ENCODE results near the gene PDE9A. TPM values are rescaled to one million over a fixed set of nuclear protein-coding genes. Genes with fewer than 3 reads are reported as not detected.
"Not testable (repeated sequence)": the region's sequence is repeated elsewhere in the genome, so short reads cannot be mapped to it uniquely, and the experiment has no call there.

The PDE9A gene
- total and polyA plus RNA-seq, 2 experiments from 2014 or later = 26.5 to 31.1 TPM

- Histone ChIP-seq H3F3A (replicated peaks; ENCODE audit: low read depth) (no peaks in the 10 kb centered on the region), H3K4me1 (ENCODE audit: insufficient read depth) (no peaks in the 10 kb centered on the region), H4K20me1 (replicated peaks; ENCODE audit: insufficient read depth) (0 out of 2 replicates have a peak, but pooled peaks cover 3% of the 10 kb centered on the region), H3K4me2 (no peak overlapping the region), H3K27ac (ENCODE audit: low read depth) (no peak overlapping the region), H3K79me2 (replicated peaks; ENCODE audit: insufficient read depth) (no peaks in the 10 kb centered on the region), H3K36me3 (ENCODE audit: insufficient read depth) (no peaks in the 10 kb centered on the region), H2AFZ (no peak overlapping the region), H3K27me3 (ENCODE audit: insufficient read depth) (no peaks in the 10 kb centered on the region), H3K4me3 (no peak overlapping the region), H3K9me2 (ENCODE audit: insufficient read depth) (no peaks in the 10 kb centered on the region)
- Mint-ChIP-seq H3K36me3 (ENCODE audit: low read depth) (no peaks in the 10 kb centered on the region), H3K27ac (no peak overlapping the region), H3K4me1 (no peaks in the 10 kb centered on the region), H3K9me3 (no peaks in the 10 kb centered on the region), H3K4me3 (no peak overlapping the region), H3K27me3 (ENCODE audit: insufficient read depth, low read depth, poor library complexity) (peaks cover 4% of the 10 kb centered on the region)
- DNase-seq (ENCODE audit: low spot score) (no peak), ATAC-seq (no peak)
- TF ChIP-seq STAT1 (IDR thresholded peaks at IDR 0.05; ENCODE audit: unreplicated experiment) (no peak), ZNF114 (CRISPR knock-in tag; IDR thresholded peaks at IDR 0.05) (no peak), REST (IDR thresholded peaks at IDR 0.05; ENCODE audit: unreplicated experiment) (no peak), NANOG (IDR thresholded peaks at IDR 0.05; ENCODE audit: borderline replicate concordance) (no peak), EZH2 (IDR thresholded peaks at IDR 0.05; ENCODE audit: low read depth, unreplicated experiment) (no peak), POLR2AphosphoS5 (IDR thresholded peaks at IDR 0.05; ENCODE audit: low read depth) (no peak)
These were observed 62.7 kb downstream of the PDE9A start for GRCh38 chr21:42716074-42716473.

- not testable (repeated sequence) for H3K36me3 Mint-ChIP-seq (ENCODE audit: low read depth); H3K27me3 ChIP-seq (ENCODE audit: insufficient read depth); H3K9me2 ChIP-seq (ENCODE audit: insufficient read depth); H2AFZ ChIP-seq; H3K36me3 ChIP-seq (ENCODE audit: insufficient read depth); H3K4me3 ChIP-seq; H3K79me2 ChIP-seq (replicated peaks; ENCODE audit: insufficient read depth); H4K20me1 ChIP-seq (replicated peaks; ENCODE audit: insufficient read depth); H3K27ac ChIP-seq (ENCODE audit: low read depth); H3K4me2 ChIP-seq; H3K27me3 Mint-ChIP-seq (ENCODE audit: insufficient read depth, low read depth, poor library complexity); H3K4me1 ChIP-seq (ENCODE audit: insufficient read depth); H3K9me3 Mint-ChIP-seq; H3K27ac Mint-ChIP-seq; H3F3A ChIP-seq (replicated peaks; ENCODE audit: low read depth); H3K4me3 Mint-ChIP-seq
- ATAC-seq (peak; percentile 68), DNase-seq (ENCODE audit: low spot score) (peak; percentile 46)
- peaks cover 16% of the 10 kb centered on the region for H3K4me1 Mint-ChIP-seq
These were observed 67.1 kb downstream of the PDE9A start for GRCh38 chr21:42720484-42720883.

GRCh38 chr21:42721341-42721824 lies 68.0 kb downstream of the PDE9A start:
- DNase-seq (ENCODE audit: low spot score) (no peak), ATAC-seq (no peak)
- H3K79me2 ChIP-seq (replicated peaks; ENCODE audit: insufficient read depth) = no peaks in the 10 kb centered on the region
- H2AFZ ChIP-seq = no peak overlapping the region
- no peaks in the 10 kb centered on the region for H3F3A ChIP-seq (replicated peaks; ENCODE audit: low read depth)
- no peaks in the 10 kb centered on the region for H3K9me2 ChIP-seq (ENCODE audit: insufficient read depth)
- H3K27me3 ChIP-seq (ENCODE audit: insufficient read depth) = no peaks in the 10 kb centered on the region
- peaks cover 4% of the 10 kb centered on the region for H3K27me3 Mint-ChIP-seq (ENCODE audit: insufficient read depth, low read depth, poor library complexity)
- no peaks in the 10 kb centered on the region for H3K36me3 Mint-ChIP-seq (ENCODE audit: low read depth)
- H3K4me3 ChIP-seq = no peak overlapping the region
- H4K20me1 ChIP-seq (replicated peaks; ENCODE audit: insufficient read depth) = 0 out of 2 replicates have a peak, but pooled peaks cover 3% of the 10 kb centered on the region
- H3K4me1 ChIP-seq (ENCODE audit: insufficient read depth) = no peaks in the 10 kb centered on the region
- H3K36me3 ChIP-seq (ENCODE audit: insufficient read depth) = no peaks in the 10 kb centered on the region
- H3K27ac Mint-ChIP-seq = no peak overlapping the region
- no peak overlapping the region for H3K27ac ChIP-seq (ENCODE audit: low read depth)
- no peaks in the 10 kb centered on the region for H3K9me3 Mint-ChIP-seq
- H3K4me1 Mint-ChIP-seq = peaks cover 16% of the 10 kb centered on the region
- no peak overlapping the region for H3K4me2 ChIP-seq
- H3K4me3 Mint-ChIP-seq = no peak overlapping the region
- no peak for TF ChIP-seq EZH2 (IDR thresholded peaks at IDR 0.05; ENCODE audit: low read depth, unreplicated experiment)
- no peak for TF ChIP-seq ZNF114 (CRISPR knock-in tag; IDR thresholded peaks at IDR 0.05)
- no peak for TF ChIP-seq ETS1 (IDR thresholded peaks at IDR 0.05)
- no peak for TF ChIP-seq STAT1 (IDR thresholded peaks at IDR 0.05; ENCODE audit: unreplicated experiment)
